IPS-18c (cell line): ENCODE measurements around the gene IFFO2.

ENCODE experiments used
- H3K4me3 ChIP-seq: 2 replicates; pipeline ENCODE4 v1.7.0; 2013; ENCODE audit warnings: low read depth, mild to moderate bottlenecking, low read length, moderate library complexity; ENCODE audit not compliant: insufficient read depth
- H3K9me3 ChIP-seq: one replicate; pipeline ENCODE4 v1.6.1; 2013; ENCODE audit warnings: mild to moderate bottlenecking, low read length, moderate library complexity; ENCODE audit not compliant: control insufficient read depth, insufficient read depth

Gene IFFO2

GRCh38 chr1:18957532-18958300, 1.2 kb upstream of the IFFO2 start:
- peak overlapping the region; percentile 74; the same call in 1 of the 2 replicates for H3K4me3 ChIP-seq
- no peaks in the 10 kb centered on the region for H3K9me3 ChIP-seq

GRCh38 chr1:18957136-18957521, 653 bp upstream of the IFFO2 start:
- H3K9me3 ChIP-seq = no peaks in the 10 kb centered on the region
- peak overlapping the region; percentile 74 for H3K4me3 ChIP-seq

GRCh38 chr1:18955441-18956192, 859 bp downstream of the IFFO2 start:
- H3K9me3 ChIP-seq = no peaks in the 10 kb centered on the region
- peak overlapping the region; percentile 67 for H3K4me3 ChIP-seq

- Histone ChIP-seq H3K9me3 (no peaks in the 10 kb centered on the region), H3K4me3 (peak overlapping the region; percentile 67)
These were observed 1.4 kb downstream of the IFFO2 start for GRCh38 chr1:18955131-18955440.

GRCh38 chr1:18954270-18955071, 2.0 kb downstream of the IFFO2 start:
- no peaks in the 10 kb centered on the region for H3K9me3 ChIP-seq
- no peak overlapping the region for H3K4me3 ChIP-seq

- H3K9me3 ChIP-seq = no peaks in the 10 kb centered on the region
- H3K4me3 ChIP-seq = no peak overlapping the region
These were observed 2.7 kb downstream of the IFFO2 start for GRCh38 chr1:18953731-18954231.

GRCh38 chr1:18951818-18952391, 4.6 kb downstream of the IFFO2 start:
- Histone ChIP-seq H3K9me3 (no peaks in the 10 kb centered on the region), H3K4me3 (no peak overlapping the region)

- no peak overlapping the region for H3K4me3 ChIP-seq
These were observed 5.1 kb downstream of the IFFO2 start for GRCh38 chr1:18951416-18951815.

GRCh38 chr1:18950401-18951026, 6.0 kb downstream of the IFFO2 start:
- H3K9me3 ChIP-seq = no peaks in the 10 kb centered on the region
- H3K4me3 ChIP-seq = no peak overlapping the region

More at GRCh38 chr1:18951416-18951815, 5.1 kb downstream of the IFFO2 start:
- H3K9me3 ChIP-seq = no peaks in the 10 kb centered on the region

GRCh38 chr1:18949686-18950400, 6.6 kb downstream of the IFFO2 start:
- H3K4me3 ChIP-seq = 0 out of 2 replicates have a peak overlapping the region, but pooled peaks have one; percentile 12

GRCh38 chr1:18948913-18949685, 7.4 kb downstream of the IFFO2 start:
- 0 out of 2 replicates have a peak overlapping the region, but pooled peaks have one; percentile 12 for H3K4me3 ChIP-seq
- no peaks in the 10 kb centered on the region for H3K9me3 ChIP-seq

More at GRCh38 chr1:18949686-18950400, 6.6 kb downstream of the IFFO2 start:
- no peaks in the 10 kb centered on the region for H3K9me3 ChIP-seq

- no peak overlapping the region for H3K4me3 ChIP-seq
- H3K9me3 ChIP-seq = no peaks in the 10 kb centered on the region
These were observed 8.2 kb downstream of the IFFO2 start for GRCh38 chr1:18948048-18948912.

GRCh38 chr1:18947570-18947969, 8.9 kb downstream of the IFFO2 start:
- H3K9me3 ChIP-seq = peaks cover under 1% of the 10 kb centered on the region
- no peak overlapping the region for H3K4me3 ChIP-seq

GRCh38 chr1:18946550-18947381, 9.7 kb downstream of the IFFO2 start:
- no peak overlapping the region for H3K4me3 ChIP-seq

More at GRCh38 chr1:18946550-18947381, 9.7 kb downstream of the IFFO2 start:
- peaks cover 2% of the 10 kb centered on the region for H3K9me3 ChIP-seq
